HCT116 (cell line): ENCODE measurements around the gene THRB. TPM values are rescaled to one million over a fixed set of nuclear protein-coding genes. Genes with fewer than 3 reads are reported as not detected.

ENCODE experiments used
- ATAC-seq: fragments of 200-7000 bp; cut with Tn5 transposase; 2 replicates; pipeline ENCODE4 v1.9.1; 2020; ENCODE audit warnings: mild to moderate bottlenecking, moderate library complexity
- BruUV-seq: library from RNA; stranded (reverse); fragments of 400-500 nt; replicated peaks from 2 replicates; lab custom pipeline; 2021; lab: Mats Ljungman, UMichigan
- CTCF ChIA-PET: fragments of 300-600 bp; sonication (Branson Sonifier 250); formaldehyde crosslinking; loops from one replicate; lab custom pipeline; 2021; ENCODE audit warnings: antibody characterized with exemption; lab: Charles Lee
- POLR2A ChIA-PET: fragments of 300-600, 350-600 bp; sonication (Branson Sonifier 250); formaldehyde crosslinking; loops from one replicate; lab custom pipeline; 2021; ENCODE audit warnings: antibody characterized with exemption; lab: Charles Lee
- RAD21 ChIA-PET, 2 experiments: fragments of 300-600 bp; sonication (Branson Sonifier 250); formaldehyde crosslinking; loops; one replicate each; lab custom pipeline; 2023; ENCODE audit warnings: low total read pairs in 2 of 2; ENCODE audit not compliant: uncharacterized antibody in 2 of 2, unreplicated experiment in 2 of 2, low non-redundant PET in 1 of 2; lab: Charles Lee
- DNase-seq: peaks from one replicate; pipeline ENCODE4 v3.0.0-alpha.2; 2010; ENCODE audit warnings: low read depth, low spot score
- H2AFZ ChIP-seq: fragments of 200-600 bp; shearing (Covaris generic), sonication (generic); 2 replicates; pipeline ENCODE4 v1.6.1; 2017; ENCODE audit warnings: low read depth, mixed run types, mixed read lengths, antibody characterized with exemption, low read length; ENCODE audit not compliant: poor library complexity, severe bottlenecking
- H3K27ac ChIP-seq: 2 replicates; pipeline ENCODE4 v1.5.1; 2012; ENCODE audit warnings: low read depth, low read length
- H3K27me3 ChIP-seq: fragments of 200-600 bp; sonication (generic); 2 replicates; pipeline ENCODE4 v1.6.1; 2016; ENCODE audit warnings: mixed run types, low read length, mixed read lengths; ENCODE audit not compliant: insufficient read depth
- H3K36me3 ChIP-seq, 2 experiments: fragments of 200-500 bp in 1 of 2; fragments of 200-600 bp in 1 of 2; sonication (Bioruptor generic) in 1 of 2; sonication (generic) in 1 of 2; 2 replicates each; pipeline versions ENCODE4 v1.5.1 to v1.6.1; 2014 to 2016; ENCODE audit warnings: low read length in 2 of 2, inconsistent platforms in 1 of 2, mixed read lengths in 1 of 2, mixed run types in 1 of 2; ENCODE audit not compliant: insufficient read depth in 2 of 2, control insufficient read depth in 1 of 2
- H3K4me1 ChIP-seq, 2 experiments: fragments of 200-600 bp in 1 of 2; sonication (generic) in 1 of 2; 2 replicates each; pipeline versions ENCODE4 v1.5.1 to v1.6.1; 2012 to 2017; ENCODE audit warnings: low read length in 2 of 2, inconsistent platforms in 1 of 2, mild to moderate bottlenecking in 1 of 2, mixed read lengths in 1 of 2, mixed run types in 1 of 2, moderate library complexity in 1 of 2; ENCODE audit not compliant: insufficient read depth in 2 of 2, control insufficient read depth in 1 of 2
- H3K4me2 ChIP-seq: fragments of 200-600 bp; sonication (generic); 2 replicates; pipeline ENCODE4 v1.6.1; 2017; ENCODE audit warnings: mixed run types, low read length, mixed read lengths
- H3K4me3 ChIP-seq, 2 experiments: fragments of 200-600 bp in 1 of 2; sonication (generic) in 1 of 2; replicated peaks in 1 of 2; 2 replicates each; pipeline ENCODE4 v1.5.1; 2011 to 2016; ENCODE audit warnings: low read length in 2 of 2, control low read depth in 1 of 2, low read depth in 1 of 2, mild to moderate bottlenecking in 1 of 2, mixed read lengths in 1 of 2, mixed run types in 1 of 2
- H3K79me2 ChIP-seq: fragments of 200-600 bp; sonication (generic); 2 replicates; pipeline ENCODE4 v1.6.1; 2017; ENCODE audit warnings: mild to moderate bottlenecking, mixed run types, low read length, moderate library complexity, mixed read lengths; ENCODE audit not compliant: insufficient read depth
- H3K9ac ChIP-seq: fragments of 200-600 bp; sonication (generic); 2 replicates; pipeline ENCODE4 v1.6.1; 2016; ENCODE audit warnings: low read length, mixed read lengths
- H3K9me2 ChIP-seq: fragments of 200-600 bp; sonication (generic), shearing (Covaris generic); 2 replicates; pipeline ENCODE4 v1.6.1; 2017; ENCODE audit warnings: mixed run types, mild to moderate bottlenecking, moderate library complexity; ENCODE audit not compliant: insufficient read depth
- H3K9me3 ChIP-seq, 2 experiments: fragments of 200-500 bp in 1 of 2; fragments of 200-600 bp in 1 of 2; sonication (Bioruptor generic) in 1 of 2; sonication (generic) in 1 of 2; 2 replicates each; pipeline ENCODE4 v1.6.1; 2014 to 2017; ENCODE audit warnings: low read length in 2 of 2, mixed read lengths in 2 of 2, inconsistent platforms in 1 of 2, low read depth in 1 of 2, mild to moderate bottlenecking in 1 of 2, mixed run types in 1 of 2, moderate library complexity in 1 of 2; ENCODE audit not compliant: control insufficient read depth in 1 of 2, insufficient read depth in 1 of 2
- H4K20me1 ChIP-seq: fragments of 200-600 bp; sonication (generic), shearing (Covaris generic); 2 replicates; pipeline ENCODE4 v1.6.1; 2017; ENCODE audit warnings: mixed run types, mild to moderate bottlenecking, moderate library complexity; ENCODE audit not compliant: insufficient read depth
- CBX3 ChIP-seq: IDR thresholded peaks from 2 replicates; pipeline ENCODE4 v1.6.1; 2012; ENCODE audit warnings: low read depth
- CEBPB ChIP-seq: IDR thresholded peaks from 2 replicates; pipeline ENCODE4 v1.6.1; 2012; ENCODE audit warnings: low read depth
- ELF1 ChIP-seq: IDR thresholded peaks from 2 replicates; pipeline ENCODE4 v1.6.1; 2012; ENCODE audit warnings: low read depth, borderline replicate concordance
- FOSL1 ChIP-seq: IDR thresholded peaks from 2 replicates; pipeline ENCODE4 v1.6.1; 2012; ENCODE audit warnings: low read depth
- RAD21 ChIP-seq: IDR thresholded peaks from 2 replicates; pipeline ENCODE4 v1.6.1; 2012; ENCODE audit warnings: low read depth, mild to moderate bottlenecking
- SIN3A ChIP-seq: IDR thresholded peaks from 2 replicates; pipeline ENCODE4 v1.6.1; 2012; ENCODE audit warnings: low read depth
- SP1 ChIP-seq: IDR thresholded peaks from 2 replicates; pipeline ENCODE4 v1.6.1; 2012; ENCODE audit warnings: low read depth
- TCF7L2 ChIP-seq: IDR thresholded peaks from 2 replicates; pipeline ENCODE4 v1.7.0; 2011; ENCODE audit warnings: borderline replicate concordance, inconsistent platforms; ENCODE audit not compliant: insufficient read depth, insufficient read length; ENCODE audit errors: extremely low read depth
- ZNF274 ChIP-seq: fragments of 200-500 bp; sonication (Bioruptor generic); IDR thresholded peaks from 2 replicates; pipeline ENCODE4 v1.6.1; 2014; ENCODE audit warnings: mild to moderate bottlenecking, low read depth, low read length, inconsistent platforms
- intact Hi-C: fragments of 100-400 bp; cut with micrococcal nuclease; formaldehyde crosslinking; loops from 2 replicates; pipeline ENCODE4 v1.10.0; 2022
- total RNA-seq: library from RNA; stranded (reverse); gene quantifications from one replicate; pipeline ENCODE4 v1.2.1, GENCODE V29; 2021; ENCODE audit not compliant: unreplicated experiment

THRB gene
- total RNA-seq, 1 experiment from 2014 or later, result 2.5 TPM

GRCh38 chr3:24447836-24448235, 46.8 kb downstream of the THRB start:
- Histone ChIP-seq H3K27me3 (no peaks in the 10 kb centered on the region), H3K4me3 (no peak overlapping the region), H3K9me3 (no peaks in the 10 kb centered on the region), H2AFZ (no peak overlapping the region), H4K20me1 (no peaks in the 10 kb centered on the region), H3K27ac (no peak overlapping the region), H3K4me2 (no peak overlapping the region), H3K79me2 (no peaks in the 10 kb centered on the region), H3K9ac (no peak overlapping the region), H3K9me2 (no peaks in the 10 kb centered on the region), H3K4me1 (no peaks in the 10 kb centered on the region), H3K36me3 (no peaks in the 10 kb centered on the region)
- TF ChIP-seq RAD21 (no peak), FOSL1 (no peak), ZNF274 (no peak)
- no TSS peak for BruUV-seq
- RAD21 ChIA-PET, result no interaction called here
- ATAC-seq, result no peak
- CTCF ChIA-PET, result no interaction called here
- POLR2A ChIA-PET, result no interaction called here
- no peak for DNase-seq
- intact Hi-C loops, result no loop called here

- no peak overlapping the region for H3K27ac ChIP-seq
- POLR2A ChIA-PET, result no interaction called here
- CTCF ChIA-PET, result no interaction called here
Observed at GRCh38 chr3:24446032-24446431, 48.6 kb downstream of the THRB start.

More at GRCh38 chr3:24446032-24446431, 48.6 kb downstream of the THRB start:
- Histone ChIP-seq H3K9ac (no peak overlapping the region), H3K9me2 (no peaks in the 10 kb centered on the region), H3K9me3 (no peaks in the 10 kb centered on the region), H2AFZ (no peak overlapping the region), H4K20me1 (no peaks in the 10 kb centered on the region), H3K4me1 (no peaks in the 10 kb centered on the region), H3K79me2 (no peaks in the 10 kb centered on the region), H3K4me2 (no peak overlapping the region), H3K36me3 (no peaks in the 10 kb centered on the region), H3K4me3 (no peak overlapping the region), H3K27me3 (no peaks in the 10 kb centered on the region)
- RAD21 ChIA-PET, result no interaction called here
- DNase-seq, result no peak
- TF ChIP-seq SP1 (no peak), TCF7L2 (no peak), SIN3A (no peak), CEBPB (no peak), ZNF274 (no peak), ELF1 (no peak), CBX3 (no peak)
- intact Hi-C loops, result no loop called here
- no peak for ATAC-seq
- BruUV-seq, result no TSS peak
